HepG2 (cell line): ENCODE results near the gene BTBD7. TPM values are rescaled to one million over a fixed set of nuclear protein-coding genes. Genes with fewer than 3 reads are reported as not detected.

ENCODE experiments used
- ARHGAP35 ChIP-seq: sonication (generic); formaldehyde crosslinking; IDR thresholded peaks from 2 replicates; pipeline ENCODE4 v1.9.0; 2022; ENCODE audit warnings: mild to moderate bottlenecking, inconsistent platforms, moderate library complexity, missing genetic modification reagents, borderline replicate concordance
- ATF5 ChIP-seq: sonication (generic); formaldehyde crosslinking; IDR thresholded peaks from 2 replicates; pipeline ENCODE4 v1.4.0; 2020; ENCODE audit warnings: mild to moderate bottlenecking, low read depth, missing genetic modification reagents
- BRF2 ChIP-seq: sonication (generic); formaldehyde crosslinking; IDR thresholded peaks from 2 replicates; pipeline ENCODE4 v1.8.1; 2022; ENCODE audit warnings: mild to moderate bottlenecking, missing genetic modification reagents
- ELF1 ChIP-seq: sonication (generic); formaldehyde crosslinking; IDR thresholded peaks from 2 replicates; pipeline ENCODE4 v1.4.0; 2020; ENCODE audit warnings: missing genetic modification reagents
- ESRRA ChIP-seq: sonication (generic); formaldehyde crosslinking; IDR thresholded peaks from 2 replicates; pipeline ENCODE4 v1.5.1; 2020; ENCODE audit warnings: mild to moderate bottlenecking, low read depth, missing genetic modification reagents
- FOXO4 ChIP-seq: sonication (generic); formaldehyde crosslinking; conservative IDR thresholded peaks from 2 replicates; pipeline ENCODE4 v1.8.1; 2023; ENCODE audit warnings: missing genetic modification reagents
- GABPB1 ChIP-seq: IDR thresholded peaks from 2 replicates; pipeline ENCODE4 v1.6.1; 2016; ENCODE audit warnings: mild to moderate bottlenecking, missing genetic modification reagents, moderate library complexity, missing compliant biosample characterization
- HOXD1 ChIP-seq: sonication (generic); formaldehyde crosslinking; IDR thresholded peaks from 2 replicates; pipeline ENCODE4 v1.5.0; 2020; ENCODE audit warnings: missing genetic modification reagents
- IRX3 ChIP-seq: sonication (generic); formaldehyde crosslinking; IDR thresholded peaks from 2 replicates; pipeline ENCODE4 v1.8.1; 2023; ENCODE audit warnings: mild to moderate bottlenecking, low read depth, missing genetic modification reagents, borderline replicate concordance
- KLF11 ChIP-seq: IDR thresholded peaks from 2 replicates; pipeline ENCODE4 v1.6.1; 2016; ENCODE audit warnings: missing compliant biosample characterization
- NFKB2 ChIP-seq: sonication (generic); formaldehyde crosslinking; IDR thresholded peaks from 2 replicates; pipeline ENCODE4 v1.4.0; 2020; ENCODE audit warnings: missing genetic modification reagents, borderline replicate concordance
- PHF8 ChIP-seq: sonication (generic); formaldehyde crosslinking; IDR thresholded peaks from 2 replicates; pipeline ENCODE4 v1.5.0; 2020; ENCODE audit warnings: missing genetic modification reagents
- PREB ChIP-seq: sonication (generic); formaldehyde crosslinking; IDR thresholded peaks from 2 replicates; pipeline ENCODE4 v1.4.0; 2020; ENCODE audit warnings: missing genetic modification reagents
- SETDB1 ChIP-seq: sonication (generic); formaldehyde crosslinking; IDR thresholded peaks from 2 replicates; pipeline ENCODE4 v1.5.1; 2020; ENCODE audit warnings: missing genetic modification reagents, mild to moderate bottlenecking, borderline replicate concordance
- SMC3 ChIP-seq: IDR thresholded peaks from 2 replicates; pipeline ENCODE4 v1.6.1; 2011; ENCODE audit warnings: low read length, improper control_type of control experiment
- THAP9 ChIP-seq: sonication (generic); formaldehyde crosslinking; IDR thresholded peaks from 2 replicates; pipeline ENCODE4; 2020; ENCODE audit warnings: missing genetic modification reagents, mild to moderate bottlenecking, borderline replicate concordance
- U2AF1 ChIP-seq: fragments of 200-400 bp; formaldehyde crosslinking; optimal IDR thresholded peaks from 2 replicates; pipeline ENCODE3; 2017; ENCODE audit warnings: mild to moderate bottlenecking, low read depth, low read length
- ZBTB42 ChIP-seq: sonication (generic); formaldehyde crosslinking; IDR thresholded peaks from 2 replicates; pipeline ENCODE4 v1.5.0; 2020; ENCODE audit warnings: mild to moderate bottlenecking, missing genetic modification reagents
- ZBTB8A ChIP-seq: sonication (generic); formaldehyde crosslinking; IDR thresholded peaks from 2 replicates; pipeline ENCODE4 v1.4.0; 2020; ENCODE audit warnings: mild to moderate bottlenecking, low read depth, missing genetic modification reagents, borderline replicate concordance
- ZNF124 ChIP-seq: sonication (generic); formaldehyde crosslinking; IDR thresholded peaks from 2 replicates; pipeline ENCODE4 v1.4.0; 2020; ENCODE audit warnings: missing genetic modification reagents
- polyA plus RNA-seq, 8 experiments: library from polyadenylated mRNA; depleted of rRNA in 3 of 8; stranded (reverse) in 7 of 8; unstranded in 1 of 8; fragments of >200 nt; fragmentation: Illumina TruSeq in 4 of 8; extraction: Trizol in 4 of 8; gene quantifications; 2 replicates each; pipeline versions ENCODE4 v1.2.1 to v1.2.3, GENCODE V29; 2011 to 2016; ENCODE audit warnings: low read depth in 4 of 8, missing spikeins in 1 of 8, mixed read lengths in 1 of 8; ENCODE audit not compliant: insufficient read depth in 1 of 8
- total RNA-seq, 5 experiments: library from RNA; depleted of rRNA; stranded (reverse); fragments of >200 nt; fragmentation: Illumina TruSeq; extraction: Trizol; gene quantifications; 2 replicates each; pipeline ENCODE4 v1.2.3, GENCODE V29; 2016; ENCODE audit warnings: low read depth in 1 of 5

BTBD7 gene
- total and polyA plus RNA-seq, 2 of the 13 experiments (the other 11 are each of a cell fraction or from before 2014, with no cell fraction given) = 11.6 to 15.2 TPM

GRCh38 chr14:93206793-93207467 lies 125.9 kb downstream of the BTBD7 start, which contains the start of the genes GON7 and UBR7 (continued):
- TF ChIP-seq FOXO4 (no peak), ZBTB8A (CRISPR knock-in tag) (no peak), U2AF1 (no peak), BRF2 (CRISPR knock-in tag) (0 out of 2 replicates have a peak, but pooled peaks have one; percentile 44), PREB (CRISPR knock-in tag) (no peak), ARHGAP35 (CRISPR knock-in tag) (no peak), SETDB1 (CRISPR knock-in tag) (no peak), ESRRA (CRISPR knock-in tag) (0 out of 2 replicates have a peak, but pooled peaks have one; percentile 59), THAP9 (CRISPR knock-in tag) (peak; percentile 83; the same call in 1 of the 2 replicates), SMC3 (no peak; the same call in 1 of the 2 replicates), HOXD1 (CRISPR knock-in tag) (0 out of 2 replicates have a peak, but pooled peaks have one; percentile 13), ELF1 (CRISPR knock-in tag) (peak; percentile 94), ATF5 (no peak), PHF8 (peak; percentile 82), KLF11 (CRISPR knock-in tag) (peak; percentile 71; the same call in 1 of the 2 replicates), ZNF124 (peak; percentile 66; the same call in 1 of the 2 replicates), IRX3 (CRISPR knock-in tag) (no peak), ZBTB42 (no peak), NFKB2 (CRISPR knock-in tag) (peak; percentile 91; the same call in 1 of the 2 replicates), GABPB1 (CRISPR knock-in tag) (peak; percentile 97)
